HCT116 (cell line): ENCODE measurements around the gene PLB1. TPM values are rescaled to one million over a fixed set of nuclear protein-coding genes. Genes with fewer than 3 reads are reported as not detected.

Experiments used
- ATAC-seq: fragments of 200-7000 bp; cut with Tn5 transposase; 2 replicates; pipeline ENCODE4 v1.9.1; 2020; ENCODE audit warnings: mild to moderate bottlenecking, moderate library complexity
- BruUV-seq: library from RNA; stranded (reverse); fragments of 400-500 nt; replicated peaks from 2 replicates; lab custom pipeline; 2021; lab: Mats Ljungman, UMichigan
- CTCF ChIA-PET: fragments of 300-600 bp; sonication (Branson Sonifier 250); formaldehyde crosslinking; loops from one replicate; lab custom pipeline; 2021; ENCODE audit warnings: antibody characterized with exemption; lab: Charles Lee
- POLR2A ChIA-PET: fragments of 300-600, 350-600 bp; sonication (Branson Sonifier 250); formaldehyde crosslinking; loops from one replicate; lab custom pipeline; 2021; ENCODE audit warnings: antibody characterized with exemption; lab: Charles Lee
- RAD21 ChIA-PET, 2 experiments: fragments of 300-600 bp; sonication (Branson Sonifier 250); formaldehyde crosslinking; loops; one replicate each; lab custom pipeline; 2023; ENCODE audit warnings: low total read pairs in 2 of 2; ENCODE audit not compliant: uncharacterized antibody in 2 of 2, unreplicated experiment in 2 of 2, low non-redundant PET in 1 of 2; lab: Charles Lee
- DNase-seq: peaks from one replicate; pipeline ENCODE4 v3.0.0-alpha.2; 2010; ENCODE audit warnings: low read depth, low spot score
- H2AFZ ChIP-seq: fragments of 200-600 bp; shearing (Covaris generic), sonication (generic); 2 replicates; pipeline ENCODE4 v1.6.1; 2017; ENCODE audit warnings: low read depth, mixed run types, mixed read lengths, antibody characterized with exemption, low read length; ENCODE audit not compliant: poor library complexity, severe bottlenecking
- H3K27ac ChIP-seq: 2 replicates; pipeline ENCODE4 v1.5.1; 2012; ENCODE audit warnings: low read depth, low read length
- H3K27me3 ChIP-seq: fragments of 200-600 bp; sonication (generic); 2 replicates; pipeline ENCODE4 v1.6.1; 2016; ENCODE audit warnings: mixed run types, low read length, mixed read lengths; ENCODE audit not compliant: insufficient read depth
- H3K36me3 ChIP-seq, 2 experiments: fragments of 200-500 bp in 1 of 2; fragments of 200-600 bp in 1 of 2; sonication (Bioruptor generic) in 1 of 2; sonication (generic) in 1 of 2; 2 replicates each; pipeline versions ENCODE4 v1.5.1 to v1.6.1; 2014 to 2016; ENCODE audit warnings: low read length in 2 of 2, inconsistent platforms in 1 of 2, mixed read lengths in 1 of 2, mixed run types in 1 of 2; ENCODE audit not compliant: insufficient read depth in 2 of 2, control insufficient read depth in 1 of 2
- H3K4me1 ChIP-seq, 2 experiments: fragments of 200-600 bp in 1 of 2; sonication (generic) in 1 of 2; 2 replicates each; pipeline versions ENCODE4 v1.5.1 to v1.6.1; 2012 to 2017; ENCODE audit warnings: low read length in 2 of 2, inconsistent platforms in 1 of 2, mild to moderate bottlenecking in 1 of 2, mixed read lengths in 1 of 2, mixed run types in 1 of 2, moderate library complexity in 1 of 2; ENCODE audit not compliant: insufficient read depth in 2 of 2, control insufficient read depth in 1 of 2
- H3K4me2 ChIP-seq: fragments of 200-600 bp; sonication (generic); 2 replicates; pipeline ENCODE4 v1.6.1; 2017; ENCODE audit warnings: mixed run types, low read length, mixed read lengths
- H3K4me3 ChIP-seq, 2 experiments: fragments of 200-600 bp in 1 of 2; sonication (generic) in 1 of 2; replicated peaks in 1 of 2; 2 replicates each; pipeline ENCODE4 v1.5.1; 2011 to 2016; ENCODE audit warnings: low read length in 2 of 2, control low read depth in 1 of 2, low read depth in 1 of 2, mild to moderate bottlenecking in 1 of 2, mixed read lengths in 1 of 2, mixed run types in 1 of 2
- H3K79me2 ChIP-seq: fragments of 200-600 bp; sonication (generic); 2 replicates; pipeline ENCODE4 v1.6.1; 2017; ENCODE audit warnings: mild to moderate bottlenecking, mixed run types, low read length, moderate library complexity, mixed read lengths; ENCODE audit not compliant: insufficient read depth
- H3K9ac ChIP-seq: fragments of 200-600 bp; sonication (generic); 2 replicates; pipeline ENCODE4 v1.6.1; 2016; ENCODE audit warnings: low read length, mixed read lengths
- H3K9me2 ChIP-seq: fragments of 200-600 bp; sonication (generic), shearing (Covaris generic); 2 replicates; pipeline ENCODE4 v1.6.1; 2017; ENCODE audit warnings: mixed run types, mild to moderate bottlenecking, moderate library complexity; ENCODE audit not compliant: insufficient read depth
- H3K9me3 ChIP-seq, 2 experiments: fragments of 200-500 bp in 1 of 2; fragments of 200-600 bp in 1 of 2; sonication (Bioruptor generic) in 1 of 2; sonication (generic) in 1 of 2; 2 replicates each; pipeline ENCODE4 v1.6.1; 2014 to 2017; ENCODE audit warnings: low read length in 2 of 2, mixed read lengths in 2 of 2, inconsistent platforms in 1 of 2, low read depth in 1 of 2, mild to moderate bottlenecking in 1 of 2, mixed run types in 1 of 2, moderate library complexity in 1 of 2; ENCODE audit not compliant: control insufficient read depth in 1 of 2, insufficient read depth in 1 of 2
- H4K20me1 ChIP-seq: fragments of 200-600 bp; sonication (generic), shearing (Covaris generic); 2 replicates; pipeline ENCODE4 v1.6.1; 2017; ENCODE audit warnings: mixed run types, mild to moderate bottlenecking, moderate library complexity; ENCODE audit not compliant: insufficient read depth
- CBX3 ChIP-seq: IDR thresholded peaks from 2 replicates; pipeline ENCODE4 v1.6.1; 2012; ENCODE audit warnings: low read depth
- EGR1 ChIP-seq: IDR thresholded peaks from 2 replicates; pipeline ENCODE4 v1.6.1; 2012; ENCODE audit warnings: low read depth
- ELF1 ChIP-seq: IDR thresholded peaks from 2 replicates; pipeline ENCODE4 v1.6.1; 2012; ENCODE audit warnings: low read depth, borderline replicate concordance
- EZH2 ChIP-seq: fragments of 200-600 bp; sonication (generic); IDR thresholded peaks from 2 replicates; pipeline ENCODE4 v1.6.1; 2017; ENCODE audit warnings: antibody characterized with exemption, mixed run types
- EZH2phosphoT487 ChIP-seq: fragments of 200-600 bp; IDR thresholded peaks from 2 replicates; pipeline ENCODE4 v1.6.1; 2018; ENCODE audit warnings: antibody characterized with exemption, borderline replicate concordance
- FOSL1 ChIP-seq: IDR thresholded peaks from 2 replicates; pipeline ENCODE4 v1.6.1; 2012; ENCODE audit warnings: low read depth
- JUND ChIP-seq: IDR thresholded peaks from 2 replicates; pipeline ENCODE4 v1.6.1; 2012
- POLR2A ChIP-seq: IDR thresholded peaks from 2 replicates; pipeline ENCODE4 v1.7.0; 2011; ENCODE audit warnings: borderline replicate concordance; ENCODE audit not compliant: insufficient read depth, insufficient read length; ENCODE audit errors: extremely low read depth
- POLR2AphosphoS5 ChIP-seq: IDR thresholded peaks from 2 replicates; pipeline ENCODE4 v1.6.1; 2011; ENCODE audit warnings: mild to moderate bottlenecking, low read depth, low read length, moderate library complexity
- RAD21 ChIP-seq: IDR thresholded peaks from 2 replicates; pipeline ENCODE4 v1.6.1; 2012; ENCODE audit warnings: low read depth, mild to moderate bottlenecking
- SIN3A ChIP-seq: IDR thresholded peaks from 2 replicates; pipeline ENCODE4 v1.6.1; 2012; ENCODE audit warnings: low read depth
- SP1 ChIP-seq: IDR thresholded peaks from 2 replicates; pipeline ENCODE4 v1.6.1; 2012; ENCODE audit warnings: low read depth
- SRF ChIP-seq: IDR thresholded peaks from 2 replicates; pipeline ENCODE4 v1.6.1; 2012; ENCODE audit warnings: low read depth
- ZNF274 ChIP-seq: fragments of 200-500 bp; sonication (Bioruptor generic); IDR thresholded peaks from 2 replicates; pipeline ENCODE4 v1.6.1; 2014; ENCODE audit warnings: mild to moderate bottlenecking, low read depth, low read length, inconsistent platforms
- intact Hi-C: fragments of 100-400 bp; cut with micrococcal nuclease; formaldehyde crosslinking; loops from 2 replicates; pipeline ENCODE4 v1.10.0; 2022
- total RNA-seq: library from RNA; stranded (reverse); gene quantifications from one replicate; pipeline ENCODE4 v1.2.1, GENCODE V29; 2021; ENCODE audit not compliant: unreplicated experiment
- TF ChIP-seq, protein P1 (sequence below): IDR thresholded peaks from 2 replicates; pipeline ENCODE4 v1.6.1; 2012; ENCODE audit warnings: low read depth
- TF ChIP-seq, protein P2 (sequence below): IDR thresholded peaks from 2 replicates; pipeline ENCODE4 v1.6.1; 2012

The PLB1 gene
- total RNA-seq, 1 experiment from 2014 or later, result 0.49 TPM

DNA sequence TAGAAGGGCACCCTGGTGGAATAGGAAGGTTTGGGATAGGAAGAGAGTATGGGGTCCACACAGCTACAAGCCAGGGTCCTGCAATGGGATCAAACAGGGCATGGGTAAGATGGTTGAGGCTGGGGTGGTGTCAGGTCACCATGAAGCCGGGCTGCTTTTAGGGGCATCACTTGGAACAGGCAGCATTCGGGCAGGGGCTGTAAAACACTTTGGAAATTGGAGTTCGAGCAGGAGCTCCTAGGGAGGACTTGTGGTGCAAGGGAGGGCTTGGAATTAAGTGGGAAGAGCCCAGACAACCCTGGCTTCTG, 47.1 kb upstream of the PLB1 start:
- no peaks in the 10 kb centered on the region for H3K9me3 ChIP-seq
- CTCF ChIA-PET, result interaction anchor here (0.8 kb wide), 1 partner anchor 694 kb away, joined by 4 read pairs; no protein-coding TSS in a partner anchor
- no TSS peak for BruUV-seq
- TF ChIP-seq JUND (no peak), SP1 (no peak), SIN3A (no peak), CBX3 (no peak), FOSL1 (no peak), ELF1 (no peak), EGR1 (no peak), RAD21 (no peak), EZH2 (no peak), SRF (no peak), EZH2phosphoT487 (no peak), POLR2AphosphoS5 (no peak), ZNF274 (no peak), POLR2A (no peak)
- TF ChIP-seq, protein P1, sequence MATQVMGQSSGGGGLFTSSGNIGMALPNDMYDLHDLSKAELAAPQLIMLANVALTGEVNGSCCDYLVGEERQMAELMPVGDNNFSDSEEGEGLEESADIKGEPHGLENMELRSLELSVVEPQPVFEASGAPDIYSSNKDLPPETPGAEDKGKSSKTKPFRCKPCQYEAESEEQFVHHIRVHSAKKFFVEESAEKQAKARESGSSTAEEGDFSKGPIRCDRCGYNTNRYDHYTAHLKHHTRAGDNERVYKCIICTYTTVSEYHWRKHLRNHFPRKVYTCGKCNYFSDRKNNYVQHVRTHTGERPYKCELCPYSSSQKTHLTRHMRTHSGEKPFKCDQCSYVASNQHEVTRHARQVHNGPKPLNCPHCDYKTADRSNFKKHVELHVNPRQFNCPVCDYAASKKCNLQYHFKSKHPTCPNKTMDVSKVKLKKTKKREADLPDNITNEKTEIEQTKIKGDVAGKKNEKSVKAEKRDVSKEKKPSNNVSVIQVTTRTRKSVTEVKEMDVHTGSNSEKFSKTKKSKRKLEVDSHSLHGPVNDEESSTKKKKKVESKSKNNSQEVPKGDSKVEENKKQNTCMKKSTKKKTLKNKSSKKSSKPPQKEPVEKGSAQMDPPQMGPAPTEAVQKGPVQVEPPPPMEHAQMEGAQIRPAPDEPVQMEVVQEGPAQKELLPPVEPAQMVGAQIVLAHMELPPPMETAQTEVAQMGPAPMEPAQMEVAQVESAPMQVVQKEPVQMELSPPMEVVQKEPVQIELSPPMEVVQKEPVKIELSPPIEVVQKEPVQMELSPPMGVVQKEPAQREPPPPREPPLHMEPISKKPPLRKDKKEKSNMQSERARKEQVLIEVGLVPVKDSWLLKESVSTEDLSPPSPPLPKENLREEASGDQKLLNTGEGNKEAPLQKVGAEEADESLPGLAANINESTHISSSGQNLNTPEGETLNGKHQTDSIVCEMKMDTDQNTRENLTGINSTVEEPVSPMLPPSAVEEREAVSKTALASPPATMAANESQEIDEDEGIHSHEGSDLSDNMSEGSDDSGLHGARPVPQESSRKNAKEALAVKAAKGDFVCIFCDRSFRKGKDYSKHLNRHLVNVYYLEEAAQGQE, result no peak
- TF ChIP-seq, protein P2, sequence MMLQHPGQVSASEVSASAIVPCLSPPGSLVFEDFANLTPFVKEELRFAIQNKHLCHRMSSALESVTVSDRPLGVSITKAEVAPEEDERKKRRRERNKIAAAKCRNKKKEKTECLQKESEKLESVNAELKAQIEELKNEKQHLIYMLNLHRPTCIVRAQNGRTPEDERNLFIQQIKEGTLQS, result no peak
- TF ChIP-seq, all 23 proteins: peak for 0
- Histone ChIP-seq H3K27ac (no peak overlapping the region), H3K79me2 (no peaks in the 10 kb centered on the region), H2AFZ (no peak overlapping the region), H3K27me3 (no peaks in the 10 kb centered on the region), H3K9ac (no peak overlapping the region), H3K4me2 (0 out of 2 replicates have a peak overlapping the region, but pooled peaks have one; percentile 70), H3K4me1 (peaks cover 12 to 55% of the 10 kb centered on the region in 2 experiments), H3K9me2 (no peaks in the 10 kb centered on the region), H4K20me1 (no peaks in the 10 kb centered on the region), H3K4me3 (no peak overlapping the region), H3K36me3 (no peaks in the 10 kb centered on the region)
- ATAC-seq (no peak), DNase-seq (no peak)
- ChIA-PET POLR2A (no interaction called here), RAD21 (no interaction called here)
- intact Hi-C loops, result no loop called here
